Measurements from ENCODE around the gene M1AP. TPM values are rescaled to one million over a fixed set of nuclear protein-coding genes. Genes with fewer than 3 reads are reported as not detected.

Gene M1AP
- total RNA-seq, 1 donor from 2014 or later: not detected

DNA sequence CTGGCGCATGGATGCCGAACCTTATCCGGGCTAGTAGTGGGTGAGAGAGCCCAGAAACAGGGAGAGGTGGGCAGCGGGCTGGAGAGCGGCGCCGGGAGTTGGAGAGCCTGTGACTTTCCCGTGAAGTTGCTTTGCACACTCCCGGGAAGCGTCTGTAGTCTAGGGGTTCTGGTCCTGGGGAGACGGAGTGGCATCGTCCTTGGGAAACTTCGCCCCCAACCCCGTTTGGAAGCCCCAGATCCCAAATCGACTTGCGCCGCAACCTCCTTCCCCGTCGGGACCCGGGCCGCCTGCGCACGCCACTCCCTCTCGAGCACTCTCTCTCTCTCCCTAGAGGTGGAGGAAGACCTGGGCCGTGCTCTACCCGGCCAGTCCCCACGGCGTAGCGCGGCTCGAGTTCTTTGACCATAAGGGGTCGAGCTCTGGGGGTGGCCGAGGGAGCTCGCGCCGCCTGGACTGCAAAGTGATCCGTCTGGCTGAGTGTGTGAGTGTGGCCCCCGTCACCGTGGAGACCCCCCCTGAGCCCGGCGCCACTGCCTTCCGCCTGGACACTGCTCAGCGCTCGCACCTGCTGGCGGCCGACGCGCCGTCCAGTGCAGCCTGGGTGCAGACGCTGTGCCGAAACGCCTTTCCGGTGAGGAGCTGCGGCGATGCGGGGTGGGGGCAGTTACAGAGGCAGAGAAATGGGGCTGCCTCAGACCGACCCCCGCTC is 93.2 kb downstream of the M1AP start:
- peak; percentile 26 for ATAC-seq

DNA sequence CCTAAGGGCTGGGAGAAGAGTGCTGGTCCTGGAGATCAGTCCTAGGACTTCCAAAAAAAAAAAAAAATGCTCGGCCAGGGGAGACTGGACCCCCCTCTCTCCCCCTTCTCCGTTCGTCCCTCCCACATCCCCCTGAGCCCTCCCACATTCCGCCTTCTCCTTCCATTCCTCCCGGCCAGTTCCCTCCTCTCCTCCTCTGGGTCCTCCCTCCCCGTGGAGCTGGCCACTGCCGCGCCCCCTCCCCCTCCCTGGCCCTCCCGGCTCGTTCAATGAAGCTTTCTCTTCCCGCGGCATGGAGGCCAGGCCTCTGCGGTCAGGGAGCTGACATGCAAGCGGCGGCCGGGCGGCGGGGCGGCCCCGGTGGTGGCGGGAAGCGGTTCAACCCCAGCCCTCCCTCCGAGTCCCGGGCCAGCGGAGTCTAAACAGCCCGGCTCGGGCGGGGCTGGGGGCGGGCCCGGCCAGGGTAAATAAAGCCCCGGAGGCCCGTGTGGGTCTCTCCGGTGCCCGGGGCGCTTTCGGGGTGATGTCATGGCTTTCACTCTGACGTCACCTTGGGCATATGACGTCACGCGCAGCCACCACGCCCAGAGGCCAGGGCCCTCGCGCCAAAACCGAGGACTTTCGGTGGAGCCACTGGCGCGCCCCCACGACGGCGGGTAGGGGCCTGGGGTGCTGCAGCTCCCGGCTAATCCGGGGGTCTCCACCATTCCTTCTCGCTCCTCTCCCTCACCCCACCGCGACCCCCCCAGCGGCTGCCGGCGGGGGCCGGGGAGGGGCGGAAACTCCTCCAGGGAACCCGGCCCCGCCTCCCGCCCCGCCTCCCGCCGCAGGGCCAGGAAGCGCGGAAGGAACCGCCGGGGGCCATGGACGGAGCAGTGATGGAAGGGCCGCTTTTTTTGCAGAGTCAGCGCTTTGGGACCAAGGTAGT is 94.0 kb downstream of the M1AP start, which contains the start of the genes DOK1 and LOXL3:
Gene DOK1, plus strand, starts transcription at position 829 of the 928 bp plus-strand sequence. Its CDS starts 35 bp downstream, at position 864.
Gene LOXL3, minus strand, starts transcription at position 51 of the 928 bp plus-strand sequence. CDS start 1,308 bp downstream, outside the sequence.
- ATAC-seq: peak; percentile 87
- intact Hi-C loops (cut with DNase I): no loop called here

More for the DNA sequence above, 93.2 kb downstream of the M1AP start:
- peak; percentile 90 for DNase-seq (ENCODE audit: missing footprints)
- intact Hi-C loops (cut with DNase I): no loop called here

GRCh38 chr2:74552914-74553811 is 95.0 kb downstream of the M1AP start:
- no peak for DNase-seq (ENCODE audit: missing footprints)

More for the DNA sequence above, 94.0 kb downstream of the M1AP start, which contains the start of the genes DOK1 and LOXL3:
- peak; percentile 95 for DNase-seq (ENCODE audit: missing footprints)

GRCh38 chr2:74551942-74552913 is 95.9 kb downstream of the M1AP start:
- DNase-seq (ENCODE audit: missing footprints) (no peak), ATAC-seq (no peak)
- intact Hi-C loops (cut with DNase I): no loop called here

More at GRCh38 chr2:74552914-74553811, 95.0 kb downstream of the M1AP start:
- intact Hi-C loops (cut with DNase I): no loop called here
- no peak for ATAC-seq

DNA sequence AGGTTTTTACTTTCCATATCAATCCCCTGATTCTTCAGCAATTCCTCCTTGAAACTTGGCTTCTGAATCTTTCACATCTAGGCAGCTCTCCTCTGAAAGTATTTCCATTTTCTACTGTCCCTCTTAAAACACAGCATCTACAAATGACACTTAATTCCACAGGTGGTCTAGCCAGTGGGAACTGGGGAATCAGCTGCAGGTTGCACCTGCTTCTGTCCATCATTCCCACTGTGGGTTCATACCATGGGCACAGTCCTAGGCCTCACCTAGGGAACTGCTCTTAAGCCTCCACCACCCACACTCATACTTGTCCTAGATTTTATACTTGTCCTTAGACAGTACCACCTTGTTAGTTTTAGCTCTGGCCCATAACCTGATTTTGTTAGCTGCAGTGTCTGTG is 96.6 kb downstream of the M1AP start:
- no peak for DNase-seq (ENCODE audit: missing footprints)
- no peak for ATAC-seq
- intact Hi-C loops (cut with DNase I): no loop called here

DNA sequence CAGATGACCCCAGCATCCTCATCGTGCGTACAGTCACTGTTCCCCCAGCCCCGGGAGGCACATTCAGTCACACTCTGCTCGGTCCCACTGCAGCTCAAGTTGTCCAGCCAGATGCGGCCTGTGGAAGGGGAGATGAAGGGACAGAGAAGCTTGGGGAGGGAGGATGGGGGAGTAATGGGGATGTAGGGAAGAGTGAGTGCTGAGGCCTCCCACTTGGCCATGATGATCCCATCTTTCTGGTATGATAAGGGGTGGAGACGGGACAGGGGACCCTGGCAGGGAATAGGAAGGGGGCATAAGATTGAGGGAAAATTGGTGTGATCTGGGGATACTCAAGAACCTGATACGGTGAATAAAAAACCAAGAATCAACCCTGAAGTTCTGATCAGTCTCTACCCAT is 97.9 kb downstream of the M1AP start:
- intact Hi-C loops (cut with DNase I): no loop called here
- ATAC-seq: no peak
- DNase-seq (ENCODE audit: missing footprints): no peak

- intact Hi-C loops (cut with DNase I): loop anchor here (2.0 kb wide), 1 partner anchor 20 kb away; the partner anchor contains the start of genes AUP1 and HTRA2
- DNase-seq (ENCODE audit: missing footprints) (peak; percentile 88), ATAC-seq (peak; percentile 88)
These were observed 99.0 kb downstream of the M1AP start for GRCh38 chr2:74548900-74549826.

- ATAC-seq: peak; percentile 11
- DNase-seq (ENCODE audit: missing footprints): no peak
- intact Hi-C loops (cut with DNase I): loop anchor here (2.0 kb wide), 1 partner anchor 20 kb away; the partner anchor contains the start of genes AUP1 and HTRA2
These were observed 99.7 kb downstream of the M1AP start for GRCh38 chr2:74548285-74548899.

GRCh38 chr2:74546004-74546403 is 102.1 kb downstream of the M1AP start:
- ATAC-seq: no peak
- intact Hi-C loops (cut with DNase I): no loop called here

GRCh38 chr2:74544634-74545033 is 103.5 kb downstream of the M1AP start:
- ATAC-seq (no peak), DNase-seq (ENCODE audit: missing footprints) (no peak)
- intact Hi-C loops (cut with DNase I): no loop called here

More at GRCh38 chr2:74546004-74546403, 102.1 kb downstream of the M1AP start:
- no peak for DNase-seq (ENCODE audit: missing footprints)

DNA sequence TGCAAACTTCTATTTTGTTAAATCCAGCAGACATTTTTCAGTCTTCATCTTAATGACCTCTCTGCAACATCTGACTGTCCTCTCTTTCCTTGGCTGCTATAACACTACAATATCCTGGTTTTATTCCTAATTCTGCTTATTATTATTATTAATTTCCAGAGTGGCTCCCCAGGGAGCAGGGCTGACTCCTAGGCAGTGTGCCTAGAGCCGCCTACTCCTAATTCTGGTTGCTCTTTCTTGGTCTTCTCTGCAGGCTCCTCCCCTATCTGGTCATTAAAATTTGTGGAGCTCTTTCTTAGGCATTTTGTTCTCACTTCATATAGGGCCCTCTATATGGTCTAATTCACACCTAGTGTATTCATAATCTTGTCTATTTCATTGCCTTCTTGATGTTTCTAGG is 105.2 kb downstream of the M1AP start:
- intact Hi-C loops (cut with DNase I): no loop called here
- DNase-seq (ENCODE audit: missing footprints) (no peak), ATAC-seq (no peak)

- DNase-seq (ENCODE audit: missing footprints) (no peak), ATAC-seq (peak; percentile 84)
- intact Hi-C loops (cut with DNase I): no loop called here
These were observed 107.8 kb downstream of the M1AP start for GRCh38 chr2:74540291-74540690.

DNA sequence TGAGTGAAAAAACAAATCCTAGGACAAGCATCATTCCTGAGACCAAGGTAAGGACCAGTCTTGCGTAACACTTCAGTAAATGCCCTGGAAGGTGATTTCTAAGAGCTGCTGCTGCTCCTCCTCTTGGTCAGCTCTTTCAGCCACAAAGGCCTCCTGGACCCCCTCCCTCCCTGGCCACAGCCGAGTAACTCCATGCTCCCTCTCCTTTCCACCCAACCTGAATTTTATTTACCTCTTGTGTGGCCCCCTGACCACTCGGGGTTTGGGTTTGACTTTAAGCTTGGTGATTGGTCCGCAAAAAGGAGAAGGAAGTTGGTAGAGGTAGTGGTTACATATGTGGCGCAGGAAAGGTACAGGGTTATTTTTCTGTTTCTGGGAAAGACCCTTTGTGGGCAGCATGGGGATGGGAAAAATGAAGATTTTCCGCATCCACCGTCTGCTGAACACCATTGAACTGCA is 109.2 kb downstream of the M1AP start:
- DNase-seq (ENCODE audit: missing footprints) (no peak), ATAC-seq (no peak)
- intact Hi-C loops (cut with DNase I): no loop called here

GRCh38 chr2:74537140-74537539 is 111.0 kb downstream of the M1AP start:
- DNase-seq (ENCODE audit: missing footprints): no peak
- intact Hi-C loops (cut with DNase I): no loop called here
- no peak for ATAC-seq

- no peak for ATAC-seq
- no peak for DNase-seq (ENCODE audit: missing footprints)
- intact Hi-C loops (cut with DNase I): no loop called here
These were observed 111.8 kb downstream of the M1AP start for GRCh38 chr2:74536166-74536950.
